ENCODE results near the gene MCC.

MCC gene

DNA sequence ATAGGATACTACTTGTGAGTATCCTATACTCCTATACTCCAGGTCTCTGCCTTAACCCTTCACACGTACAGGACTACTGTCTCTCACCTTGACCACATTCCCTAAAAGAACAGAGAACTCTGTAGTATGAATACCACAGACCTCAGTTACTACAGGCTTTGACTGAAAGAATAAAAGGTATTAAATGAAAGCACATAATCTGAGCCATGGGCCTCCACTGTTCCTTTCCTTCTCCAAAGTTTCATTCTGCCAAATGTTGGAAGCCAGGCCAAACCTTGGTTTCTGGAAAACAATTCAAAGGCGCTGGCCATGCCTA, 244.9 kb downstream of the MCC start:
- no peak overlapping the region for H3K4me3 ChIP-seq (ENCODE audit: low read depth, low read length)
- DNase-seq (ENCODE audit: low read depth) = no peak
- TF ChIP-seq CTCF (IDR thresholded peaks at IDR 0.05; ENCODE audit: control insufficient read depth, extremely low read depth, insufficient read depth) = no peak

- H3K4me3 ChIP-seq (ENCODE audit: low read depth, low read length) = no peak overlapping the region
- DNase-seq (ENCODE audit: low read depth) = no peak
- no peak for TF ChIP-seq CTCF (IDR thresholded peaks at IDR 0.05; ENCODE audit: control insufficient read depth, extremely low read depth, insufficient read depth)
Measured at GRCh38 chr5:113242481-113243348, 245.5 kb downstream of the MCC start.

DNA sequence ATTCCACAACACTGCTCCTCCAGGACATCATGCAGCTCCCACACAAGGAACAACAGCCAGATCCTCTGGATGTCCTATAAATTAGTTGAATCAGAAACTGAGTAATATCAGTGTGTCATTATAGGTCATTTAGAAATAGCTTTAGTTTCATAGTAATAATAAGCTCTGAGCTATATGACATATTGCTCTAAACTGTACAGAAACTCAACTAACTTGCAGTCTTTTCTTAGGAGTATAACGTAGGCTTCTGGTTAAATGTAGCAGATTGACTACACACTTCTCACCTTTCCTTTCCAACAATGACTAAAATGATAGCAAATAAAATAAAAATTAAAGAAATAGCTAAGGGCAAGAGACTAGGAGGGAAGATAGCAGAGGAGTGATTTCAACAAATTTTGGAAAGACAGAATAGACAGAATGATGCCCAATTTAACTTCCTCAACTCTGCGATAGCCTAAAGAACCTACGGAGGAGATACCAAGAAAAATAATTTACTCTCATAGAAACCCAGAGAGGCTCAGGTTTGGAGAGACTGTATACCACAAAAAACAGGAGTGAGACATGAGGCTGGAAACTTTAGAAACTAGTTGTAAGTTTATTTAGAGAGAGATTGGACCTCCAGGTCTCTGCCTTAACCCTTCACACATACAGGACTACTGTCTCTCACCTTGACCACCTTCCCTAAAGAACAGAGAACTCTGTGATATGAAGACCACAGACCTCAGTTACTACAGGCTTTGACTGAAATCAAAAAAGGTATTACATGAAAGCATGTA, 247.1 kb downstream of the MCC start:
- no peak for DNase-seq (ENCODE audit: low read depth)
- TF ChIP-seq CTCF (IDR thresholded peaks at IDR 0.05; ENCODE audit: control insufficient read depth, extremely low read depth, insufficient read depth) = no peak

DNA sequence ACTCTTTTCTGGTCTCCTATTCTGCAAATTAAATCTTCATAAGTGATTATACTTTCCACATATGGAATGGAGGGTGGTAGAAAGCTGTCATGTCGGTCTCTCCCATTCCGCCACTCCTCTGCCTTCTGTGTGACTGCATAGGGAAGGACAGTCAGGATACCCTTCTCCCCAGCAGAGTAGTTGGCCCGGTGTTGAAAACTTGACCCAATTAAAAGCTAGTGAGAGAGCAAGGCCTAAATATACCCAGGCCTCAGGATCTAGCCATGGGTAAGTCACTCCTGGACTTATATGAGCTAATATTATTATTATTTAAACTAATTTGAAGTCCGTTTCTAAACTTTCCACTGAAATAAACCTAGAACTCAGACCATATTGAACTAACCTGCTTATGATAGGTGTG, 248.2 kb downstream of the MCC start:
- TF ChIP-seq CTCF (IDR thresholded peaks at IDR 0.05; ENCODE audit: control insufficient read depth, extremely low read depth, insufficient read depth) = no peak
- H3K4me3 ChIP-seq (ENCODE audit: low read depth, low read length) = no peak overlapping the region

More for the DNA sequence above, 247.1 kb downstream of the MCC start:
- no peak overlapping the region for H3K4me3 ChIP-seq (ENCODE audit: low read depth, low read length)

DNA sequence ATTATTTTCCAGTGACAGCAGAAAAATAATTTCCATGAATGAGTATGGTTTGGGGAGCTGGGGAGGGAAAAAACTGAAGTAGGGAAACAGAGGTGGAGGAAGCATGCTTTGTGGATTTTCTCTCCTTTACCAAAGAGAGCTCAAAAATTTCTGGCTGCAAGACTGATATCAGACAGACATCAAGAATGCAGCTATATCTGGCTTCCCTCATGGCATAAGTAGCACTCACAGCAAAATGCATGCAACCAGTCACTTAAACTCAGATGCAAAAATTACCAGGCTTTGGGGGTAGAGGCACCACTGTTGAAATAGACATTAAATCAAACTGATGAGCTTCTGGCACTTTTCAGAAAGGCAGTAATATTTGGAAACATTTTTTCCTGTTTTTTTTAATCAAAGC, 250.4 kb downstream of the MCC start:
- DNase-seq (ENCODE audit: low read depth) = no peak
- H3K4me3 ChIP-seq (ENCODE audit: low read depth, low read length) = no peak overlapping the region
- no peak for TF ChIP-seq CTCF (IDR thresholded peaks at IDR 0.05; ENCODE audit: control insufficient read depth, extremely low read depth, insufficient read depth)

More for the DNA sequence above, 248.2 kb downstream of the MCC start:
- no peak for DNase-seq (ENCODE audit: low read depth)

DNA sequence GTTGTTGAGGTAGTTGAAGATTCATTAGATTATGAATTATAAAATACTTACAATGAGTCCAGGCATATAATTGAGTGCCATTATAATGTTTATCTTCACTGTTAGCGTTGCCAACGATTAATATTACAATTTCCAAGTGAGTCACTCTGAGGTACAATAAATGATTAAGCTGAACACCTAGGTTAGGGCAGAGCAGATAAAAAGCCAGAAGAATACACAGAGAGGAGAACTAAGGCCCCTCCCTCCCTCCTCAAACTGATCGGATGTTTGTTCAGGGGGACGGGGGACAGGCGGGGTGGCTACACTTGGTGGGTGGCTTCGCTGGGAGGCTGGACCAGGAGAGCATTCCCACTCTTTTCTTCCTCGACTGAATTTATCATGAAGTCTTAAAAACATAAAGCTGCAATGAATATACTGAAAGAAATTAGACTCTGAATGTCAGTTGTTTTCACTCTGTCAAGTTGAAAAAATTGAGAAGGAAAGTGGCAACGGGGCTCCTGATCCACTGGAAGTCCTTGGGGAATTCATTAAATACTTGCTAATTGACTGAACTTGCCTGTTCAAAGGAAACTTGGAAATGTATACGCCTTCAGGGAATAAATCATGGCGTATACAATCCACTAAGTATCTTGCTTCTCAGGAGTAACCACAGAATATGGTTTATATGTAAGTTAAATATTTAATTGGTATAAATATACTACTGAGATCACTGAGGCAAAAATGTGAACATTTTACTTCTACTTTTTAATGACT, 251.5 kb downstream of the MCC start:
- no peak for DNase-seq (ENCODE audit: low read depth)
- H3K4me3 ChIP-seq (ENCODE audit: low read depth, low read length) = no peak overlapping the region
- TF ChIP-seq CTCF (IDR thresholded peaks at IDR 0.05; ENCODE audit: control insufficient read depth, extremely low read depth, insufficient read depth) = no peak
